ENCODE data around the gene GALNT14.

DNA sequence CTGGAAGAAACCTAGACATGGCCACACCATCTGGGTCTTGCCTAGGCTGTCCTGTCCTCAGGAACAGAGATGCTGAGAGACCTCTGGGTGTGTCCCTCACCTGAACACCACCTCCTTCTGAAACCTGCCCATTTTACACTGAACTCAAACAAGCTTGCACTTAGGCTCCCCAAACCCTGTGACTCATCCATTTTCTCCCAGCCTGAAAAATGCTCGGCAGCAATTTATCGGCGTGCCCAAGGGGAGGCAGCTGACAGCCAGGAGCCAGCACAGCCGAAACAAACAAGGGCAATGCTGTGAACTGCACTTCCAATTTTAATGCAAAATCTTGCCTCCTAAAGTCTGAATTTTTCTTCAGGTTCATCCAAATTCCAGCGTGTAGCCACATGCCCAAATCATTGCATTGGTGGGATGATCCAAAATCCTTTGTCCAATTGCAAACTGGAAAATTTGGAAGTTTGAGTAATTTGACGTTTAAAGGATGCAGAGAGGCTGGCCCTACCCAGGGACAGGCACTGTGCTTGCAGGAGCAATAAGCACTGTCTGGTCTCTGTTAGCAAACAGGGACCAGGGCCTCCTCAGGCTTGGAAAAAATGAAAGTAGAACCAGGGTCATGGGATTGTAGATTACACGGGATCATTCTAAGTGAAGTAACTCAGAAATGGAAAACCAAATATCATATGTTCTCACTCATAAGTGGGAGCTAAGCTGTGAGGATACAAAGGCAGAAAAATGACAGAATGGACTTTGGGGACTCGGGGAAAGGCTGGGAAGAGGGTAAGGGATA, 67.7 kb downstream of the GALNT14 start:
- TF ChIP-seq CTCF (IDR thresholded peaks at IDR 0.05; ENCODE audit: insufficient read depth, low read depth, low read length) (no peak), EZH2 (IDR thresholded peaks at IDR 0.05; ENCODE audit: insufficient read depth, low read length) (no peak)
